GM19328 (cell line): Measurements from ENCODE around the gene ZNF705A.
"Not testable (repeated sequence)": the region's sequence is repeated elsewhere in the genome, so short reads cannot be mapped to it uniquely, and the experiment has no call there.

Experiments used
- ATAC-seq: cut with Tn5 transposase; IDR thresholded peaks from one replicate; pipeline ENCODE4 v1.9.1; 2021; ENCODE audit warnings: mild to moderate bottlenecking, moderate library complexity; ENCODE audit not compliant: unreplicated experiment

The ZNF705A gene

DNA sequence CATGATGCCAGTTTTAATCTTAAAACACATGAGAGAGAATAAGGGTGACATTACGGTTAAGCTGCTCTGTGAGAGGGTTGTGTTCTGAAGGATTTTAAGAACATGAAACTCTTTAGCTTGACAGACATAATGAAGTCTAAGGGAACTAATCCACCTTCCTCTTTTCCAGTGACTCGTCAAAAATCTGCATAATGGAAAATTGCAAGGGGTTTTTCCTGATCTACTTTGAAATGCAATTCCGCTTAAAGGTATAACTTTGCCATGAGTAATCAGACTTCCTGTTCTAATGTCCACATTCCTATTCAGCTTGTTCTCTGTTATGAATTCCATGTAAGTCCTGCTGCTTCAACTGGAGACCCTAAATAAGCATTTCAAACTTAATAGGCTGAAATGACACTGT is at the start of gene ZNF705A:
Gene ZNF705A (plus strand): TSS at position 171 of the 400 bp plus-strand sequence. CDS start 15,611 bp downstream, outside the sequence.
- no peak for ATAC-seq

GRCh38 chr12:8108808-8109398 is 47.9 kb upstream of the ZNF705A start:
- ATAC-seq: no peak

GRCh38 chr12:8113117-8113516 is 43.7 kb upstream of the ZNF705A start:
- not testable (repeated sequence) for ATAC-seq

- ATAC-seq: no peak
These were observed 36.6 kb upstream of the ZNF705A start for GRCh38 chr12:8120072-8120713.

GRCh38 chr12:8123124-8123912 is 33.5 kb upstream of the ZNF705A start, which contains the start of gene CLEC4A:
CLEC4A (plus strand) TSS chr12:8123617; CDS start chr12:8123879, 262 bp downstream.
- ATAC-seq: no peak

- ATAC-seq: no peak
These were observed 29.7 kb upstream of the ZNF705A start for GRCh38 chr12:8127138-8127537.

- ATAC-seq: not testable (repeated sequence)
These were observed 23.0 kb upstream of the ZNF705A start for GRCh38 chr12:8133636-8134397.

GRCh38 chr12:8134398-8134930 is 22.4 kb upstream of the ZNF705A start:
- not testable (repeated sequence) for ATAC-seq

DNA sequence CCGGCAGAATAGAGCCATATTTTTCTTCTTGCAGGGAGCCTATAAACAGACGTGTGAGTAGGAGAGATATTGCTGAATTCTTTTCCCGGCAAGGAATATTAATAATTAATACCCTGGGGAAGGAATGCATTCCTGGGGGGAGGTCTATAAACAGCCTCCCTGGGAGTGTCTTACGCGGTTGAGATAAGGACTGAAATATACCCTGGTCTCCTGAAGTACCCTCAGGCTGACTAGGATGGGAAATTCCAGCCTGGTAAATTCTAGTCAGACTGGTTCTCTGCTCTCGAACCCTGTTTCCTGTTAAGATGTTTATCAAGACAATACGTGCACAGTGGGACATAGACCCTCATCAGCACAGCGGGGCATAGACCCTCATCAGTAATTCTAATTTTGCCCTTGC is 15.2 kb upstream of the ZNF705A start:
- ATAC-seq: not testable (repeated sequence)

GRCh38 chr12:8143261-8143660 is 13.6 kb upstream of the ZNF705A start:
- ATAC-seq: no peak

- ATAC-seq: no peak
These were observed 10.9 kb upstream of the ZNF705A start for GRCh38 chr12:8145754-8146441.

- no peak for ATAC-seq
These were observed 10.4 kb upstream of the ZNF705A start for GRCh38 chr12:8146442-8146771.

DNA sequence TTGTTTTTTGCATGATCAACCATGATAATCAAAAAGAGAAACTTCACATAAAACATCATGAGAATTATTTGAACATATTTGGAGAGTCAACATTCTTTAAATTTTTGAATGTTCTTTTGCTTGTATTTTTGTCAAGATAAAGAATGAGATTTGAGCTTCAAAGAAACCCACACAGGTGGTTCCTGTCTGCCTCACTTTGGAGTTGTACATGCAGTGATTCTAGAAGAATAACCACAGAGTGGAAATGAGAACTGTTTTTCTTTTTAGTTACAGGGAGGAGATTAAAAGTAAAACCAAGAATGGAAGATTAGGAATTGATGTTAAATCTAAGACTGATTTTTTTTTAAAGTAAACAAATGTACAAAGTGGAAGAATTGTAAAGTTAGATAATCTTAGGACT is 2.3 kb upstream of the ZNF705A start:
- ATAC-seq: no peak

GRCh38 chr12:8156416-8156815 is 399 bp upstream of the ZNF705A start:
- no peak for ATAC-seq

- ATAC-seq: no peak
These were observed 826 bp downstream of the ZNF705A start for GRCh38 chr12:8157484-8158198.

GRCh38 chr12:8172911-8173310 is 16.1 kb downstream of the ZNF705A start:
- not testable (repeated sequence) for ATAC-seq

- ATAC-seq: not testable (repeated sequence)
These were observed 23.3 kb downstream of the ZNF705A start for GRCh38 chr12:8179989-8180585.

DNA sequence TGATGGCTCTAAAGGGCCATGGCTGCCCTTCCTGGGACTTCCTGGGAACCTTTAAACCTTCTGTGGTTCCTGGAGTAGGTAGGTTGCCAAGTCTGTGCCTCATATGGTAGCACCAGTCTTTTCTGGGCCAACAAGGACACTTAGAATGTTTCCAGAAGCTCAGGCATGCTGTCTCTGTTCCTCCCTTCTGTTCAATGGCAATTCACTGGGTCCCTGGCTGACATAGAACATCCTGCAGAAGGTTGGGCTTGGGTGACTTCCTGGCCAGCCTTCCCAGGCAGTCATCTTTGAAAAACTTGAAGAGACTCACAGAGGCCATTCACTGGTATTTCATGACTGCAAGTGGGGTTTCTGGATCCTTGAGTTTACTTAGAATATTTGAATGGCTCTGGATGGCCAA is 24.5 kb downstream of the ZNF705A start:
- ATAC-seq: not testable (repeated sequence)

- not testable (repeated sequence) for ATAC-seq
These were observed 26.1 kb downstream of the ZNF705A start for GRCh38 chr12:8182923-8183322.
